ENCODE data around the gene NMU. TPM values are rescaled to one million over a fixed set of nuclear protein-coding genes. Genes with fewer than 3 reads are reported as not detected.

NMU gene
- total RNA-seq, 1 experiment from 2014 or later, result 8.5 TPM

- no peaks in the 10 kb centered on the region for H3K36me3 Mint-ChIP-seq (ENCODE audit: insufficient read depth, unreplicated experiment)
- TF ChIP-seq CTCF (IDR thresholded peaks at IDR 0.05; ENCODE audit: unreplicated experiment), result no peak
- ChIA-PET POLR2A (no interaction called here), CTCF (interaction anchor here (0.7 kb wide), 1 partner anchor 690 kb away, joined by 3 read pairs; no protein-coding TSS in a partner anchor)
- H3K4me1 Mint-ChIP-seq (ENCODE audit: insufficient read depth, unreplicated experiment), result no peaks in the 10 kb centered on the region
- no peak overlapping the region for H3K4me3 Mint-ChIP-seq (ENCODE audit: unreplicated experiment)
- intact Hi-C loops (cut with micrococcal nuclease), result no loop called here
- H3K9me3 Mint-ChIP-seq (ENCODE audit: unreplicated experiment), result no peaks in the 10 kb centered on the region
- no TSS peak for BruUV-seq (replicated peaks)
- H3K27me3 Mint-ChIP-seq (ENCODE audit: insufficient read depth, unreplicated experiment), result no peaks in the 10 kb centered on the region
- H3K27ac Mint-ChIP-seq (ENCODE audit: low read depth, unreplicated experiment), result no peak overlapping the region
- no peak for DNase-seq (ENCODE audit: unreplicated experiment)
Measured at GRCh38 chr4:55661398-55662056, 25.4 kb upstream of the NMU start.

GRCh38 chr4:55658657-55659056 is 22.6 kb upstream of the NMU start:
- H3K4me3 Mint-ChIP-seq (ENCODE audit: unreplicated experiment), result no peak overlapping the region
- no peaks in the 10 kb centered on the region for H3K36me3 Mint-ChIP-seq (ENCODE audit: insufficient read depth, unreplicated experiment)
- H3K27ac Mint-ChIP-seq (ENCODE audit: low read depth, unreplicated experiment), result no peak overlapping the region
- CTCF ChIA-PET, result no interaction called here
- no TSS peak for BruUV-seq (replicated peaks)
- no peaks in the 10 kb centered on the region for H3K27me3 Mint-ChIP-seq (ENCODE audit: insufficient read depth, unreplicated experiment)
- intact Hi-C loops (cut with micrococcal nuclease), result no loop called here
- TF ChIP-seq CTCF (IDR thresholded peaks at IDR 0.05; ENCODE audit: unreplicated experiment), result no peak
- DNase-seq (ENCODE audit: unreplicated experiment), result no peak
- POLR2A ChIA-PET, result no interaction called here
- no peaks in the 10 kb centered on the region for H3K9me3 Mint-ChIP-seq (ENCODE audit: unreplicated experiment)
- H3K4me1 Mint-ChIP-seq (ENCODE audit: insufficient read depth, unreplicated experiment), result no peaks in the 10 kb centered on the region

GRCh38 chr4:55654131-55654530 is 18.0 kb upstream of the NMU start:
- BruUV-seq (replicated peaks), result no TSS peak

GRCh38 chr4:55650483-55650882 is 14.4 kb upstream of the NMU start:
- intact Hi-C loops (cut with micrococcal nuclease), result no loop called here
- H3K4me3 Mint-ChIP-seq (ENCODE audit: unreplicated experiment), result no peak overlapping the region
- TF ChIP-seq CTCF (IDR thresholded peaks at IDR 0.05; ENCODE audit: unreplicated experiment), result no peak
- POLR2A ChIA-PET, result no interaction called here
- no peaks in the 10 kb centered on the region for H3K36me3 Mint-ChIP-seq (ENCODE audit: insufficient read depth, unreplicated experiment)
- no peaks in the 10 kb centered on the region for H3K4me1 Mint-ChIP-seq (ENCODE audit: insufficient read depth, unreplicated experiment)
- CTCF ChIA-PET, result interaction anchor here (0.7 kb wide), 1 partner anchor 761 kb away, joined by 3 read pairs; no protein-coding TSS in a partner anchor
- H3K27ac Mint-ChIP-seq (ENCODE audit: low read depth, unreplicated experiment), result no peak overlapping the region
- no peak for DNase-seq (ENCODE audit: unreplicated experiment)
- no peaks in the 10 kb centered on the region for H3K27me3 Mint-ChIP-seq (ENCODE audit: insufficient read depth, unreplicated experiment)
- H3K9me3 Mint-ChIP-seq (ENCODE audit: unreplicated experiment), result no peaks in the 10 kb centered on the region
- BruUV-seq (replicated peaks), result no TSS peak

More at GRCh38 chr4:55654131-55654530, 18.0 kb upstream of the NMU start:
- H3K4me3 Mint-ChIP-seq (ENCODE audit: unreplicated experiment), result no peak overlapping the region
- no peak for TF ChIP-seq CTCF (IDR thresholded peaks at IDR 0.05; ENCODE audit: unreplicated experiment)
- intact Hi-C loops (cut with micrococcal nuclease), result no loop called here
- POLR2A ChIA-PET, result interaction anchor here (1.3 kb wide), 1 partner anchor 9 kb away, joined by 3 read pairs; no protein-coding TSS in a partner anchor
- no peak for DNase-seq (ENCODE audit: unreplicated experiment)
- no peaks in the 10 kb centered on the region for H3K36me3 Mint-ChIP-seq (ENCODE audit: insufficient read depth, unreplicated experiment)
- H3K27ac Mint-ChIP-seq (ENCODE audit: low read depth, unreplicated experiment), result no peak overlapping the region
- CTCF ChIA-PET, result no interaction called here
- H3K9me3 Mint-ChIP-seq (ENCODE audit: unreplicated experiment), result no peaks in the 10 kb centered on the region
- no peaks in the 10 kb centered on the region for H3K4me1 Mint-ChIP-seq (ENCODE audit: insufficient read depth, unreplicated experiment)
- H3K27me3 Mint-ChIP-seq (ENCODE audit: insufficient read depth, unreplicated experiment), result no peaks in the 10 kb centered on the region
